A549 (cell line): ENCODE results near the gene SLC22A8.

Experiments
- BCL3 ChIP-seq: fragments of >200 bp; sonication (Bioruptor Twin); formaldehyde crosslinking; IDR thresholded peaks from 3 replicates; pipeline ENCODE4 v1.6.1; 2016
- CHD2 ChIP-seq: fragments of 150-350 bp; IDR thresholded peaks from 2 replicates; pipeline ENCODE4 v1.6.1; 2014; ENCODE audit warnings: low read length; ENCODE audit not compliant: partially characterized antibody
- CTCF ChIP-seq: fragments of >200 bp; sonication (Bioruptor Twin); formaldehyde crosslinking; IDR thresholded peaks from 3 replicates; pipeline ENCODE4 v1.5.1; 2016
- FOXS1 ChIP-seq: fragments of 250-450 bp; sonication (Bioruptor Pico); IDR thresholded peaks from 2 replicates; pipeline ENCODE4 v1.5.0; 2020; ENCODE audit warnings: mild to moderate bottlenecking, moderate library complexity
- MAX ChIP-seq: IDR thresholded peaks from 2 replicates; pipeline ENCODE4 v1.6.1; 2012
- POLR2A ChIP-seq: IDR thresholded peaks from 2 replicates; pipeline ENCODE4 v1.6.1; 2012; ENCODE audit warnings: mild to moderate bottlenecking, low read length
- RAD21 ChIP-seq, 2 experiments: fragments of >200 bp in 1 of 2; sonication (Bioruptor Twin) in 1 of 2; formaldehyde crosslinking in 1 of 2; IDR thresholded peaks in 1 of 2; conservative IDR thresholded peaks in 1 of 2; 2 replicates in 1 of 2; 3 replicates in 1 of 2; pipeline ENCODE4 v1.6.1; 2012 to 2018; ENCODE audit warnings: inconsistent platforms in 1 of 2
- REST ChIP-seq: fragments of 200-600 bp; sonication (generic); IDR thresholded peaks from 2 replicates; pipeline ENCODE4 v1.6.1; 2016; ENCODE audit warnings: antibody characterized with exemption, mild to moderate bottlenecking, moderate library complexity

- no peak for TF ChIP-seq CTCF
- no peak for TF ChIP-seq CHD2
- TF ChIP-seq POLR2A: no peak
- TF ChIP-seq RAD21 (conservative IDR thresholded peaks at IDR 0.05 in 1 of 2, IDR thresholded peaks at IDR 0.05 in 1 of 2): no peak
- TF ChIP-seq MAX: no peak
- no peak for TF ChIP-seq BCL3
- TF ChIP-seq FOXS1 (CRISPR knock-in tag): no peak
- no peak for TF ChIP-seq REST
Observed at GRCh38 chr11:62983536-62984199, 32.0 kb downstream of the SLC22A8 start.
